Inflammatory macrophage (primary cell): ENCODE measurements around the gene PRDM16.
"Not testable (repeated sequence)": the region's sequence is repeated elsewhere in the genome, so short reads cannot be mapped to it uniquely, and the experiment has no call there.

Experiments
- DNase-seq, 2 donors: peaks; one replicate each; pipeline ENCODE4 v3.0.0-alpha.2; 2020 to 2022

The PRDM16 gene

DNA sequence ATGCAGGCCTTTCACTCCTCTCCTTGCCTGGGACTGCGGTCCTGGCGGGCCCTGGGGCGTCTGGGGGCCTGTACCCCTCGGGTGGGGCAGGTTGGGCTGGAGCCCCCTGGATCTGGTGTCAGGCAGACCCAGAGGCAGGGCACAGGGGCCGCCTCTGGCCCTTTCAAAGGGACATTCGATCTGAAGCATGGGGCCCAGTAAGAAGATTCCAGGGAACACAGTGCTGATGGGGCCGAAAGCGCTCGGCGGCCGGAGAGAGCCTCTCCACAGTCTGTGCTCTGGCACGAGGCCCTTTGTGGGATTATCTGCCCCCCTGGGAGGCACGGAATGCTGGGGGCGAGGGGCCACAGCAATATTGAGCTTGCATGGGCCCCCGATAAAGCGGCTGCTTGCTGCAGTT lies 15.2 kb downstream of the PRDM16 start:
- no peak for DNase-seq

DNA sequence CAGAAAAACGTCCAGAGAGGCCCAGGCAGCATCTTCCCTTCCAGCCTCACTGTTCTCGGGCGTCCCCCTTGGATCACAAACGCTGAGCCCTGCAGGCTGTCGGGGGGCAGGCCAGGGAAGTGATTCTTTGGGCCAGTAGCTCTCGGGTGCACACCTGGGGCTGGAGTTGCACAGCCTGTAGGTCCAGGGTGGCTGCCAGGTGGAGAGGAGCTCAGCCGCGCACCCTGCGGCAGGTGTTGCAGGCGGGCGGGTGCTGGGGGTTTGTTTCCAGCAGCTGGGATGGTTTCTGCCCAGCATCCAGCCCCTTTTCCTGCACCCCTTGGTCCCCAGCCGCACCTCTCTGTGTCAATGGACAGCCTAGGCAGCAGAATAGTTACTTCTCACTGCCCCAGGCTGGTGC lies 15.7 kb downstream of the PRDM16 start:
- no peak for DNase-seq

DNA sequence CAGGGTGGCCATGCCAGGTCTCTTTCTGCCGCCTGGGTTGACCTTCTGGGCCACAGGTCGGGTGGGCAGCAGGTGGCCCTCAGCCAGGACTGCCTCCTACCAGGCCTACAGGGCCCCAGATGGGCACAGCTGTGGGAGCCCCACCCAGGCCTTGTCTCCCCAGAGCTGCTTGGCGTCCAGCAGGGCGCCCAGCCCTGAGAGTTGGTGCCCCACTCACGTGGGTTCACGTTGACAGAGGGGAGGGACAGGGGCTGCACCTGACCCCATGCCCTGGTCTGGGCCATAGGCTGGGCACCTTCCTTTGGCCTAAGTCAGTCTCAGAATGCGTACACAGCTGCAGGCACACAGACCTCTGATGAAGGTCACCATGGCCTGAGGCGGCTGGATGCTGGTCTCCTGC lies 16.7 kb downstream of the PRDM16 start:
- no peak for DNase-seq

DNA sequence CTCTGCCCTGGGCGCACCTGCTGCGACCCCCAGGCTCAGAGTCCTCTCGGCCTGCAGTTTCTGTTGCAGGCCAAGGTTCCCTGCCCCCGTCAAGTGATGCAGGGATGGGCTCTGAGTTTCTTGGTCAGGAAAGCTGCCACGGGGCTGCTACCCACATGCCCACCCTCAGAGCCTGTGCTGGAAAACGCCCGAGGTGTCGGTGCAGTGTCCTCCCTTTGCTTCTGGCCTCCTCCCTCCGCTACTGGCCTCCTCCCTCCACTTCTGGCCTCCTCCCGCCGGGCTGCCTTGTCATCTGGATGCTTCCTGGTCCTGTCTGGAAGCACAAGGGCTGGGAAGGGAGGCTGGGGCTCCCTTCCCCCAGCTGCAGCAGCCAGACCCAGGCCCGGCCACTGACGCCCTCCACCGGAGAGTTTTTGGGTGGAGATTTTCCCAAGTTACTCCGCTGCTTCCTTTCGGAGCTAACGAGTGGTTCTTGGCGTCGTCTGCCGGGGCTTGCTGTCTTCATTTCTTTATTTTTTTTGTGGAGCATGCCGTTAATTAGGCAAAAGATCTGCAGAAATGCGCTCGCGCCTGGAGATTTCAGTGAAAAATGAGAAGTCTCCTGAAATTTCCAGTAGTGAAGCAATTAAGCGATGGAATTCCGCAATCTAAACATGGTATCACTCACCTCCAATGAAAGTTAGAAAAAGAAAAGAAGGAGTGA lies 17.4 kb downstream of the PRDM16 start:
- no peak for DNase-seq

DNA sequence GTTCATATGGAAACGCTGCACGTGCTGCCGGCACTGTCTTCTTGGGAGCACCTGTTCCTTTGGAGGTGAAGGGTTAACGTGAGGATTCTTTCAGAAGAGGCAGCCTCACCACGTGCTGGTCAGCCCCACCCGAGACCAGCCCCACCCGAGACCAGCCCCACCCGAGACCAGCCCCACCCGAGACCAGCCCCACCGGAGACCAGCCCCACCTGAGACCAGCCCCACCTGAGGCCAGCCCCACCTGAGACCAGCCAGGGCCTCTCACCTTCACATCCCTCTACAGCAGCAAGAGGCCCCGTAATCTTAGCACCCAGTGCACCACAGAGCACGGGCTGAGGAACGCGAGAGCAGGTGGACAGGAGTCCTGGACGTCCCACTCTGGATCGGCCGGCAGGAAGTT lies 18.0 kb downstream of the PRDM16 start:
- DNase-seq, result no peak

DNA sequence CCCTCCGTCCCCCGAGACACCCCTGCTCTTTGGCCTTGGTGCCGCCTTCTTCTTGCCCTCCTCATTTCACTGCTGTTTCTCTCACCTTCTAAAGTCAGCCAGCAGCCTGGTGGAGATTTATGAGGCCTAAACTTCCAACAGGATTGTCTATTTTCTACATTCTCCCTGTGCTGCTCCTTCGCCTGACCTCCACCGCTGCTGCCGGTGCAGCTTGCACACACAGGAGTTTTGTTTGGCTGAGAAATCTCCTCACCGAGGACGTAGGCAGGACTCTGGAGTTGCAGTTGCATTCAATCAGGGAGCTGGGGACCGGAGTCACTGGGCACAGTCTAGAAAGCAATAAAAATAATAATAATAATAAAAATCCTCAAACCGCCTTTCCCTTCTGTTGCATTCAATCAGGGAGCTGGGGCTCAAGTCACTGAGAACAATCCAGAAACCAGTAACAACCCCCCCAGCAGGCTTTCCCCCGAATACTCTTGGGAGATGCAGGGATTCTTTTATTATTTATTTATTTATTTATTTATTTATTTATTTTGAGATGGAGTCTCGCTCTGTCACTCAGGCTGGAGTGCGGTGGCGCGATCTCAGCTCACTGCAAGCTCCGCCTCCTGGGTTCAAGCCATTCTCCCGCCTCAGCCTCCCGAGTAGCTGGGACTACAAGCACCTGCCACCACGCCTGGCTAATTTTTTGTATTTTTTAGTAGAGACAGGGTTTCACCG lies 19.1 kb downstream of the PRDM16 start:
- not testable (repeated sequence) for DNase-seq

DNA sequence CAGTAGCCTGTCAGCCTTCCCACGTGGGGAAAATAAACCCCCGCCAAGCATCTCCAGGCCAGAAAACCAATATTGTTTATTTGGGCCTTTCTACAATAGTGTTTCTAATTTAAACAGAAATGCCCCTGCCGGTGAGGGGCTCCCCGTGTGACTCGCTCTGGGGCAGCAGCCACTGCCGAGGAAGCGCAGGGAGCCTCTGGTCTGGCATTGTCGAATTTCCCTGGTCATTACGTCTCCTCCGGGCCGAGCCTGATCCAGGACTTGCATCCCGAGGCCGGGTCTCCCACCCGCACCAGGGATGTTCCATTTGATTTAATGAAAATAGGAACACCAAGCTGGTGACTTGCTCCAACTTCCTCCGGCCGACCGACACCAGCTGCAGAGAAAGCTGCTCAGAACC lies 20.5 kb downstream of the PRDM16 start:
- no peak for DNase-seq

DNA sequence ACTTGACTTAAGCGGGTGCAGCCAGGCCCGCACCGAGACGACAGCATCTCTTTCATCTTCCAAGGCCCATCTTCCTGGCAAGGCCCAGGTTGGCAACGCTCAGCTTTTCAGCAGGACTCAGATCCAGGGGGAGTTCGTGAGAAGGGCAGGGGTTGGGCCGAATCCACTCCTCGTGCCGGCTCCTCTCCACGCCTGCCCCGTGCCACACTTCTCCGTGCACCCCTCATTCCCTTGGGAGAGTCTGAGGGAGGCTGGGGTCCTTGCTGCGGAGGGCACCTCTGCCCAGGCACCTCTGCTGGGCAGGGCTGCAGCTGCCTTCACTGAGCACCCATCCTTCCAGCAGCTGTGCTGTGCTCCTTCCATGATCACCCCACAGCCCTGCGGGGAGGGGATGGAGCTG lies 22.3 kb downstream of the PRDM16 start:
- no peak for DNase-seq

DNA sequence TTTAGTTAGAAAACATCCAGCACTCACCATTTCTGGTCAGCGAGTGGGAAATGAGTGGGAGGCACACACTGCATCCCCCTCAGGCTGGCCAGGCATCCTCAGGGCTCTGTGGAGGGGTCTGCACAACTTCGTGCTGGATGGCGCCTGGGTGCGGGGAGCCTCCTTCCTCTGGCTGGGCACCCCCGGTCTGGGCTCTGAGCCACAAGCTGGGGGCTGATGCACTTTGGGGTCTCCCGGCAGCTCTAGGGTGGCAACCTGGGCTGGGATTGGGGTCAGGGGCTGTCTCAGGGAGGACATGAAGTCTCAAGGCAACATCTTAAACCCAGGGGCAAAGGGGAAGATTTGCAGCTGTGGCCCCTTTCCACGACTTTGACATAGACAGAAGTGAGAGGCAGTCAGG lies 23.5 kb downstream of the PRDM16 start:
- no peak for DNase-seq

DNA sequence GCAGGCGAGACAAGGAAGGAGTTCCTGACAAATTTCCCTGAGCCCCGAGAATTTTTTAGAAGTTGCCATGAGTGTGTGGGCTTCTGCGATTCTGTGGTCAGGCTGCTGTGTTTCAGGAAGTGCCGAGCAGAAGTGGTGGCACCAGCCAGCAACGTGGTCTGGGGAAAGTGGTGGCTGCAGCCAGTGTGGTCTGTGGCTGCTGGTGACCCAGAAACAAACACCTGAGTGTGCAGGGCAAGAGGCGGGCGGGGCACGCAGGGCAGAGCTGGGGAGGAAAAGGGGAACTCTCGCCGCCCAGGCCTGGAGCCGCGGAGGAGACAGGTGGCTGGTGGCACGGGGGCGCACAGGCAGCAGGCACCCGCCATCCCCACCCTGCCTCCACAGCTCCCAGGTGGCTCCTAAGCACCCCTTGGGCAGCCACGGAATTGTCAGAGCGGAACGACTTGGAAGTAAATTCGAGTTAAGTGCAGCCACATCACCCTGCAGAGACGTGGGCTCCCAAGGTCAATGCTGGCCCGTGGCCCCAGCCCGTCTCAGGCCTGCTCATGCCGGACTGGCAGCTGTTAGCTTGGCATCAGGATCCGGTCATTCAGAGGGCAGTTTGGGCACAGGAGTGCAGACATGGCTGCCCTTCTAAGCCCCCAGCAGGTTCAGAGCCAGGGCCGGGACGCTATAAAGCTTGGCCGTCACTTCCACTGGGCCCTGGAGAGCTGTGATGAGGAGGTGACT lies 25.1 kb downstream of the PRDM16 start:
- peak in 1 of 2 donors; percentile 50 for DNase-seq

DNA sequence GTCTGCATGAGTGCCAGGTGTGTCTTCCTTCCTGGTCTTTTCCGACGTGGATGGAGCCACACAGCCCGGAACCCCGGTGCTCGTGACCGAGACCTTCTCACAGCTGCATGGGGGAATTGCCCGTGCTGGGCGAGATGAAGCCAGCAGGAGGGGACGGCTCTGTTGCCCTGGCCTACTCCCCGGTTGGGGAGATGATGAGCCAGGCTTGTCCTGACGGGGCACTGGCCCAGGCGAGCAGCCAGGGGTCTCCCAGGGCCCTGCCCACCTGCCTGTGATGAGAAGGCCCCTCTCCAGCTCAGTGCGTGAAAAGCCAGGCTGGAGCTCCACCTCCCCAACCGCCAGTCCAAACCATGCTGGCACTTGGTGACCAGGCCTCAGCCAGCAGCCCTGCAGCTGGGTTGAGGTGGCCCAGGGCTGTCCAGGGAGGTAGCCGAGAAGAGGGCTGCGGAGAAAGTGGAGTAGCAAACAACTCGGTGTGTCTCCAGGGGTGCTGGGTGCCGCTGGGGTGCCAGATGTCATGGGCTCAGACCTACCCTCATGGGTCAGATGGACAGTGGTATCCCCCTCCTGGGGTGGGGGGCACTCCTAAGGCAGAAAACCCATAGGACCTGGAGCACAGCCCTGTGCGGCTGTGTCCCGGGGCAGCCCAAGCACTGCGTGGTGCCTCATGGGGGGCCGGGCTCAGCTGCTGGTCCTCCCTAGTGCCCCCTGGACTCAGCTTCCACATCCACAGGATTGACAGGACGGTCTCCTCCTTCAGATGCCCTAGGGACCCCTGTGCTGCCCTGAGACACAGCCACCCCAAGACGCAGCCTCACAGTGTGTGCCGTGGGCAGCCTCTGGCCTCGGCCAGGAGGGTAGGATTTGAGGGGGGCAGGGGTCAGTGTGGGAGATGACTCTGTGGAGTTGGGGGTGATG lies 26.1 kb downstream of the PRDM16 start:
- no peak for DNase-seq

DNA sequence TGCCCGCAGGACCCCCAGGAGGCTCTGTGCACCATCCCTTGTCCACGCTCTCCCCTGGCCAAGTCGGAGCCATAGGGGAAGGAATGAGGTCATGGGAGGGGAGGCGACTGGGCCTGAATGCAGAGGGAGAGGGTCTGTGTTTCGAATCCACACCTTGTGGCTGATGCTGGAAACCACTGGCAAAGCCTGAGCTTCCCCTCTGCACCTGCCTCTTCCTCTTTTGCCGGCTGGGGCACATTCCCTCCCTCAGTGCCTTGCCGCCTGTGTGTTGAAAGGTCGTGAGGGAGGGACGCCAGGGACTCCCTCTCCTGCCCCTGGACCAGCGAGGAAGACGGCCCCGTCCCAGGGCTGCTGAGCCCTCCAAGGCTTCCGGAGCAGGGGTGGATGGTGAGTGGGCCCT lies 27.3 kb downstream of the PRDM16 start:
- no peak for DNase-seq

DNA sequence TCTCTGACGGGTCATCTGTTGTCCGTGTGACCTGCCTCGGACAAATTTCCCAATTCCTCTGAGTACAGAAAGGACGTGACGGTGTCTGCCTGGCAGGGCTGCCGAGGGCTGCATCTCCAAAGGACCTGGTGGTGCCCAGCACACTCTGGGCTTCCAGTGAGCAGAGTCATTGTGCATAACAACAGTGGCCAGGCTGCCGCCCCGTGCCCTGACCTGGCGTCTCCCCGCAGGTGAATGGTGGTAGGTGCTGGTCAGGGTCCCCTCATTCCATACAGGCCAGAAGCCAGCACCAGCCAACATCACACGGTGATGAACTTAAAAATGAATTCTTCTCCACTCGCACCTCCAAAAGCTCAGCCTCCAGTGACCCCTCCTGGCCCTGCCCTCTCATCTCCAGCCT lies 28.2 kb downstream of the PRDM16 start:
- DNase-seq, result no peak

DNA sequence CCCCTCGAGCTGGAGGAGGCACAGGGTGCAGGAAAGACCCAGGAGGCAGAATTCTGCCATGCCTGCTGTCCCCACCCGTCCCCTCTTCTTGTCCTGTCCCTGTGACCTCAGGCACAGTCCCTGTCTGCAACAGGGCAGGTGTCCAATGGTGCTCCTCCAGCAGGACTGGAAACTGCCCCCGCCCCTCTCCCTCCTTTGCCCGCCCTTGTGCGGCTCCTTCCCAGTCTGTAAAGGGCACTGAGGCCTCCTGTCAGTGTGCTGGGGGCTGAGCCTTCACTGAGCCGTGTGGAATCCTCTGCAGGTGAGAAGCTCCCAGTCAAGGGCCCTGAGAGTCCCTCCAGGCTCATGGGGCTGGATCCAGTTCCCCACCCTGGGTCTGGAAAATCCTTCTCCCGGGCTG lies 28.9 kb downstream of the PRDM16 start:
- no peak for DNase-seq

DNA sequence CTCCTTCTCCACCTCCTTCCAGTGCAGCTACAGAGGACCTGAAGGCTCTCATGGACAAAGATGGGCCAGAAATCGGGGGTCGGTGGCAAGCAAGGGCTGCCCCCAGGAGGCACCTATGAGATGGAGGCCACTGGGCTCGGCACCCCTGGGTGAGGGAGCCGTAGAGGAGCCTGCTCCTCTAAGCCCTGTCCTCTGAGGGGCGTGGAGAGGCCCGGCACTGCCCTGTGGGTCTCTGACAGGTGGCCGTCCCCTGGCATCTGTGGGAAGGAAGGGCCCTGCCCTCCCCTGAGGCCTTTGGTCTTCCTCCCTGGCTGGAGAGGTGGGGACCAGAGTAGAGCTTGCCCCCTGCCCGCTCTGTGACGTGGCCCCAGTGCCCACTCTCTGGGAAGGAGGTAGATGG lies 30.9 kb downstream of the PRDM16 start:
- DNase-seq, result no peak

DNA sequence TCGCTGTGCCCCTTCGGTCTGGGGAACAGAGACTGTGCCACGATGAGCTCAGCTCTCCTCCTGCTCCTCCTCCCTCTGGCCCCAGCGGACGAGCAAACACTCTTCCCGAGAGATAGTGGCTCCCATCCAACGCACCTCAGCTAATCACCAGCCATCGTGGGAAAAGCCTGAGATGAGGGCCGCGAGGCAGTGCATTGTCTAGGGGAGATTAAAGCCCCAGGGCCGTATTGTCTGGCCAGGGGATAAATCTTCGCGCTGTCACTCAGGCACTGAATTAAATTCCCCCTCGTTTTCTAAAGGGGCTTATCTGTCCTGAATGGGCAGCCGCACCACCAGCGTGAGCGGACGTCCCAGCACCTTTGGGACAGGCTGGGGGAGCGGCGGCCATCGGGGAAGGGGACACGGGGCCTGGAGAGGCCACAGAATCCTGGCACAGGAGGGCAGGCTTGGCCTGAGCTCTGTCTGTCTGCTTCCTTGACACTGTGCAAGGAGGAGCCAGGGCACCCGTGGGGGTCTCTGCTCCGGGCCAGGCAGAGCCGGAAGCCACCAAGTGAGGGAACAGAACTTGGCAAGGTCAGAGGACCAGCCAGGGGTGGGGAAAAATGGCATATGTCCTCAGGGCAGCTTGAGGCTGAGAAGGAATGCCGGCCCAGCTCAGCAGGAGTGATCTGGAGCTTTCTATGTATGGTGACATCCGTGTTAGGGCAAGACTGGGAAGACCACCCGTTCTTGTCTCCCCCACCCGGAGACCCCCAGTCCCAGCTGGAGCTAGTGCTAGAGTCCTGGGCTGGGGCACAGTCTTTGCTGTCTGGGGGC lies 32.3 kb downstream of the PRDM16 start:
- no peak for DNase-seq

DNA sequence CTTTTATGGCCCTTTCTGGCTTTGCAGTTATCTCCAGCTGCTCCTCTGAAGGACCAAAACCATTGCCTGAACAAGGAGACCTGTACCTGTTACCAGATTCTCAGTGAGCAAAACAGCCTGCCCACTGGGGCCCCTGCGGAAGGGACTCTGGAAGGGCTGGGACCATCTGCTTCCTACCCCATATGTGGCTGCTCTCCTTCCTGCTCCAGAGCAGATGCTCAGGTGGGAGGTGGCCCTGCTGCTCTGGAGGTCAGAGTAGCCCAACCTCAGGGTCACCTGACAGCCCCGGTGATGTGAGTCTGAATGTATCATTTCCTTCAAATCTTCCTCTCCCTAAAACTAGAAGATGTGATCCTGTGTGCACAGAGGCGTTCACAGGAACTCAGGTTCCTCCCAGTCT lies 33.6 kb downstream of the PRDM16 start:
- DNase-seq, result no peak

DNA sequence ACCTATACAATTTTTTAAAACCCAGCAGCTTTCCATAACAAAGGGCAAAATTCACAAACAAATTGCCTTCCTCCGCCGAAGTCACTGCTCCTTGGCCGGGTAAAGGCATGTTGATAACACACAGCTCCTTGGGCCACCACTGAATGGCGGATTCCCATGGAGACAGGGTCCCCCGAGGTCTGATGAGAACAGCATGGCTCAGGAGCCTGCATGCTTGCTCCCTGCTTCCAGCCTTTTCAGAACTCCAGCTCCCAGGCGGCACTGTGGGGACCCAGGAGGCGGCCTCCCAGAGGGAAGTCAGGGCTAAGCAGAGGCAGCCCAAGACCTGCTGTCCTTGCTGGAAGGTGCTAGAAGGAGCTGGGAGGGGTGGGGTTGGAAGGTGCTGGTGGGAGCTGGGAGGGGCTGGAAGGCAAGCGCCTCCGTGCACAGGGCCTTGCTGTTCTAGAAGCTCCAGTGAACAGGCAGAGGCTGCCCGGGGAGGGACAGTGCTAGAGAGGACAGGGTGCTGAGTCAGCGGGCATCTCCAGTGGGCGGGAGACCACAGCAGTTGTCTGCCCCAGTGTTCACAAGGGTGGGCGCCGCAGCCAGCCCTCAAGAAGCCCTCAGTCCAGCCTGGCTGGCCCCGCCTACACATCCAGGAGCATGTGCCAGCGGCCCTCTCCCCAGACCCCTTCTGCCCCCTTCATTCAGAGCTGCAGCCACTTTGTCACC lies 35.1 kb downstream of the PRDM16 start:
- DNase-seq, result no peak

DNA sequence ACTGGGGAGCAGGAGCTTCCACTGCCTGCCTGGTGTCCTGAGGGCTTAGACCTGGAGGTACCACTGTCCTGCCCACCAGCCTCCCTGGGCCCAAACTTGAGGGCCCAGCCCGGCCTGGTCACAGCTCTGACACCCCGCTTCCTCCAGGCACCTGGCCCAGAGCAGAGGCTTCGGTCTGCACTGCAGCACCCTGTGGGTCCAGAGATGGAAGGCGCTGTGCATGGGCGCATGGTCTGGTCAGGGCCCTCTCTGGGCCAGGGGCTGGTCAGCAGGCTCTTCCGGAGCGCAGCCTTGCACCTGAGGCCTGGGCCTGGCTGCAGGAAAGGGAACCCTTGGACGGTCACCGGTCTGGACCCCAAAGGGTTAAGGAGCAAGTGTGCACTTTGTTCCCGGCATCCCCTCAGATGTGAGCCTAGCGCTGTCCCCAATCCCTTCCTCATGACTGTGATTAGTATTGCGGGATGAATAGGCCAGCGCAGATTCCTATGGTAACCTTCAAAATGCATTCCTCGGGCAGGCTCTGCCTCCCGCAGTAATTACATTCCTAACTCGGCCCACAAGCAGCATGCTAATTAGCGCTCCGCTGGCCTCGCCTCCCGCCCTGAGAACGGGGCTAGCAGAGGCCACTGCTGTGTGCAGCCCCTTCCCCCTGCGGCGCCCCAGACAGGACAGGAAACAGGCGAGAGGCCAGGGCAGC lies 36.3 kb downstream of the PRDM16 start:
- DNase-seq, result no peak

DNA sequence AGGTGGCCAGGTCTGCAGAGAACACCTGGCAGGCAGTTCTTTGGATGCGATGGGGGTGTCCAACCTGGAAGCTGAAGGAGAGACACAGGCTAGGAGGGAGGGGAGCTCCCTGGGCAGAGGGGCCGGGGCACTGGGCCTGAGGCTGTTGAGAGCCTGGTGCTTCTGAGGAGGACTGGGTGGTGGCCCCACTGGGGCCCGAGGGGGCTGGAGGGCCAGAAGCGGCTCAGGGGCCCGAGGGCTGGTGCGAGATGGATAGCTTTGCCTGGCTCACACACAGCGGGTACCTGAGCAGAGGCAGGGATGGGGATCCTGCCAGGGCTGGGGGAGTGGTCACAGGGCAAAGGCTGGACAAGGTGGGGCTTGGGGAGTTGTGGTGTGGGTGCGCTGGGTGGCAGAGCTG lies 37.2 kb downstream of the PRDM16 start:
- no peak for DNase-seq

DNA sequence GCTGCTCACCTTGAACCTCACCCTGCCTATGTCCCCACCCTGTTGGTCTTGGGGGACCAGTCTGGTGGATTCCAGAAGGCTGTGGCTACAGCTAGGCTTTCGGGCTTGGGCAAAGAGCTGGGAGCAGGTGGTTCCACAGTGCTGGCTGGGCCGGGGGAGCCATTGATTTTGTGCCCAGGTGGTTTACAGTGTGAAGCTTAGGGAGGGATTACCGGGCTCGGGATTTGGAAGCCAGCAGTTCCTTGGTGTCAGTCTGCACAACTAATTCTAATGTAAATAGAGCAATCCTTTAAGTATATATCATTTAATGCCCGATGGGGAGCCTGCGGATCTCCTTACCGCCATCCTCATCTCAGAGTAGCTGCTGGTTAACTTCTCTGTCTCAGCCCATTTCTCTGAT lies 38.2 kb downstream of the PRDM16 start:
- no peak for DNase-seq
